HG03108 (cell line): Measurements from ENCODE around the gene TM4SF5.

Source experiments
- ATAC-seq: cut with Tn5 transposase; IDR thresholded peaks from one replicate; pipeline ENCODE4 v1.9.1; 2021; ENCODE audit warnings: moderate library complexity; ENCODE audit not compliant: unreplicated experiment

The TM4SF5 gene

DNA sequence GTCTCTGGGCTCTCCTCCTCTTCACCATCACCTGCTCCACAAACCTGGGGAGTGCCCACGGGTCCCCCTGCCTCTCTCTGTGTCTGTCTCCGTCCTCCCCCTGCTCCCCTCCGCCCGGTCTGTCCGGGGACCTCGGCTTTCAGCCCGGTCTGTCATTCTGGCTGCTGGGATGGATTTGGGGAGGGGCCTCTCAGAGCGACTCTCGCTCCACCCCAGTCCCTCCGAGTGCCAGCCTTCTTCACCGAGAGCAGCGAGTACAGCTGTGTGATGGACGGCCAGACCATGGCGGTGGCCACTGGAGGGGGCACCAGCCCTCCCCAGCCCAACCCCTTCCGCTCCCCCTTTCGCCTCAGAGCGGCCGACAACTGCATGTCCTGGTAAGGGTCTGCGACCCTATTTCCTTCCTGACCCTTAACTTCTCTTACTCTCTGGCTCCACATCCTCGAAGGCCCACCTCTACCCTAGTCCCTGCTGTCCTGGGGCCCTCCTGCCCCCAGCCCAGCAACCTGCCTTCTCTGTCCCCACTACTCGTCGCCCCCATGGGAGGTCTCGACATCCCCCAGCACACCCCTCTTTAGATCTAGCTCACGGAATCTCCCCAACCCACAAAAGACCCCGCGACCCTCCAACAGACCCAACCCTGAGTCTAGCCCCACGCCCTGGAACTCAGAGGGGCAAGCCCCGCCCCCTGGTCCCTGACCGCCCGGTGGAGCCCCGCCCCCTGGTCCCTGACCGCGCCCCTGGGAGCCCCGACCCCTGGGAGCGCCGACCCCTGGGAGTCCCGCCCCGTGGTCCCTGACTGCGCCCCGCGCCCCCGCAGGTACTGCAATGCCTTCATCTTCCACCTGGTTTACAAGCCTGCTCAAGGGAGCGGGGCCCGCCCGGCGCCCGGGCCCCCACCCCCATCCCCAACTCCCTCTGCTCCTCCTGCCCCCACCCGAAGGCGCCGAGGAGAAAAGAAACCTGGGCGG is 26.4 kb upstream of the TM4SF5 start:
- ATAC-seq, result no peak

DNA sequence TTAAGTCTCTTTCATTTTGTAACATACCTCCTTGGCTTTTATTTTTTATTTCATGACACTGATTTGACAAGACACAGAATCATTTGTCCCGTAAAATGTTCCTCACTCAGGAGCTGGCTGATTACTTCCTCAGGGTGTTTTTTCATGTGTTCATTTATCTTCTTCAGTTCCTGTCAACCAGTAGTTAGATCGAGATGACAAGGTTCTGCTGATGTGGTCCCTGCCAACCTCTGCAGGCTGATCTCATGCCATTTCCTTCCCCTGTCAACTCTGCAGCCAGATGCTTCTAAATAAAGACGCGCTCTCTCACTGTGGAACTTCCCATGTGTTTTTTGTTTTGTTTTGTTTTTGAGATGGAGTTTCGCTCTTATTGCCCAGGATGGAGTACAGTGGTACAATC is 23.8 kb upstream of the TM4SF5 start:
- ATAC-seq, result no peak

DNA sequence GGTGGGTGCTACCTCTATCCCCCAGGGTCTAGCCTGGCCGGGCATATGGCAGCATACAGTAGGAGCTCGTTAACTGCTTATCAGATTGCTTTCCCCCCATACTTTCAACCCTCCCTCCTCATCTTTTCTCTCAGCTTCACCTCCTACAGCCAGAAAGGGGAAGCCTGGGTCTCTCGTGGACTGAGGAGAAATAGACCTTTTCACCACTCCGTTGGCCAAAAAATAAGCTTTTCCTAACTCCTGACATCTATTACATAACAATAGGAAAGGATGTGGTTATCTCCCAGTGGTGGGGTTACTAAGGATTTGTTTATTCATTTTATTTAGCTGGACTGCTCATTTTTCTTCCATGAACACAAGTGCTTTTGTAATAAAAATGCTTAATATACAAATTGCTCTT is 23.0 kb upstream of the TM4SF5 start:
- no peak for ATAC-seq

DNA sequence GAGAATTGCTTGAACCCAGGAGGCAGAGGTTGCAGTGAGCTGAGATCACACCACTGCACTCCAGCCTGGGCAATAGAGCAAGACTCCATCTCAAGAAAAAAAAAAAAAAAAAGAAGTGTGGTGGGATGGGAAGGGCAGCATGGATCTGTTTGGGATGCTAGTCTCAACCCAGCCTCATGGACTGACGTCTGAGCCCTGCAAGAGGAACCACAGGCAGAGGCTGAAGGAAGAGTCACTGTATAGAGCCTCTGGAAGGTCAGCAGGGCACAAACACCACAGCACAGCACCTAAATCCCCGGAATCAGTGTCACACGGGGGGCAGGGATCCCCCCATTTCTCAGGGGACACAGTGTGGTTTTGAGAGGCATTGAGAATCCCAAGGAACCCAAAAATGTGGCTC is 21.1 kb upstream of the TM4SF5 start:
- no peak for ATAC-seq

DNA sequence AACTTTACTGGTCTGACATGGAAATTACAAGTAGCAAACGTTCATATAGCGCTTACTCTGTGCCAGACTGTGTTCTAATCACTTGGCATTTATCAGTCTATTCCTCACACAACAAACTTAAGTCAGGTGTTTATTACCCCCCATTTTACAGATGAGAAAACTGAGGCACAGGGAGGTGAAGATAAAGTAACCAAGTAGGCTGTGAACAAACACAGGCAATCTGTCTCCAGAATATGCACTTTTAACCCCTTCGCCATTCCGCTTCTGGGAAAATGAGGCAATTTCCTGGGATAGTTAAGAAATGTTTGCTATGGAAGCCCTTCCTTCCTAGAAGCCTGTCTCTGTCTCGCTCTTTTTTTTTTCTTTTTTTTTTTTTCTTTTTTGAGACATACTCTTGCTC is 19.8 kb upstream of the TM4SF5 start:
- no peak for ATAC-seq

DNA sequence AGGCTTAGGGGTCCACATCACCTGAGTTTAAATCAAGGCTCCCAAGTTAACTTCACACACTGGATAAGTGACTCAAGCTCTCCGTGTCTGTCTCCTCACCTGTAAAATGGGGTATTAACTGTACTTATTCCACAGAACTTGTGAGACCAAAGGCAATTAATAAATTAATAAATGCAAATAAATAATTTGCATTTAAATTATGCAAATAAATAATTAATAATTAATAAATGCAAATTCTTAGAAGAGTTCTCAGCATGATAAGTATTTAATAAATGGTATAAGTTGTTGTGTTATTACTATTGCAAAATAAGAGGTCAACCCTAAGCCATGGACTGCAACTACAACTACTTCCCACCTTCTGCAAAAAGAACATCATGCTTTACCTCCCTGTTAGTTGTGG is 18.3 kb upstream of the TM4SF5 start:
- ATAC-seq, result no peak

DNA sequence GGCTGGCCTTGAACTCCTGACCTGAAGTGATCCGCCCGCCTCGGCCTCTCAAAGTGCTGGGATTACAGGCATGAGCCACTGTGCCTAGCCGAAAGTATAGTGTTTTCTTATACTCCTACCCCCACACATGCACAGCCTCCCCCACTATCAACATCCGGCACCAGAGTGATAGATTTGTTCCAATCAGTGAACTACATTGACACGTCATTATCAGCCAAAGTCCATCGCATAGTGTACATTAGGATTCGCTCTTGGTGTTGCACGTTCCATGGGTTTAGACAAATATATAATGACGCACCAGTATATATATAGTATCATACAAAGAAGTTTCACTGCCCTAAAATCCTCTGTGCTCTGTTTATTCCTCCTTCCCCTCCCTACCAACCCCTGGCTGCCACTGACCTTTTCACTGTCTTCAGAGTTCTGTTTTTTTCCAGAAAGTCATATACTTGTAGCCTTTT is 11.9 kb upstream of the TM4SF5 start:
- ATAC-seq, result no peak

DNA sequence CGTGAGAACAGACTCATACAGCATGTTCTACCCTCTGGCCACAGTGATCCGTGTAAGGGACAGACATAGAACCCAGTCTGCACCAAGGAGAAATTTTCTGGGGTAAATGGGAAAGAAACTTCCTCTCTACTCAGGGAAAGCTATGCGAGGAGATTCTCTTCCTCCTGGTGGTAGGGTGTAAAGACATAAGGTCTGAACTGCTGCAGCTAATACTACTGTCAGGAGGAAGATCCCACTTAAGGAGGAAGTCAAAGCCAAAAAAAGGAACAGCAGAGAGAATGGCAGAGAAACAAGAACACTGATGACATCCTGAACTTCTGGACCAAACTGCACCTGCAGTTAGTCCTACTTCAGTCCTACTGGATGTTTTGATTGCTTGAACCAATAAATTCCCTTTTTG is 7.1 kb upstream of the TM4SF5 start:
- ATAC-seq, result no peak

DNA sequence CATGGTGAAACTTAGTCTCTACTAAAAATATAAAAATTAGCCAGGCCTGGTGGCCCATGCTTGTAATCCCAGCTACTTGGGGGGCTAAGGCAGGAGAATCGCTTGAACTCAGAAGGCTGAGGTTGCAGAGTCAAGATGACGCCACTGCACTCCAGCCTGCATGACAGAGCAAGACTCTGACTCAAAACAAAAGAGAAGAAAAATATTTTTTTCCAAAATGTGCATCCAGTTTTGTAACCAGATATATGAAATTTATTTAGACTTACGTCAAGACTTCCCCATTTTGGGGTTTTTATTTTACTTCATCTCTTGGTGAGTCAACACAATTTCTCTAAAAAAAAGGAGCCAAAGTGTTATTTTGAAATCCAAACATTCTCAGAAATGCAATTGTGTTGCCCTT is 5.5 kb upstream of the TM4SF5 start:
- ATAC-seq, result no peak

DNA sequence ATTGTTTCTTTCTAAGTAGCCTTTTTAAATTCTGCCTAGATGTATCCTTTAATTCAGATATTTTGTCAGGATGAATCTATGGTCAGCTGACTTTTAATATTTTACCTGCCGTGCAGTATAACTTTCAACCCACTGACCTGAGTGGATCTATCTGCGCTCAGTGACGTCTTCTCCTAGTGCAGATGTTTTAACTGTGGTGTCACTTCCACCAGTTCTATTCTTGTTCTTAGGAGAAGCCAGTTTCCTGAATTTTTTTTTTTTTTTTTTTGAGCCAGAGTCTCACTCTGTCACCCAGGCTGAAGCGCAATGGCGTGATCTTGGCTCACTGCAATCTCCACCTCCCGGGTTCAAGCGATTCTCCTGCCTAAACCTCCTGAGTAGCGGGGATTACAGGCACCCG is 5.0 kb upstream of the TM4SF5 start:
- ATAC-seq, result no peak

DNA sequence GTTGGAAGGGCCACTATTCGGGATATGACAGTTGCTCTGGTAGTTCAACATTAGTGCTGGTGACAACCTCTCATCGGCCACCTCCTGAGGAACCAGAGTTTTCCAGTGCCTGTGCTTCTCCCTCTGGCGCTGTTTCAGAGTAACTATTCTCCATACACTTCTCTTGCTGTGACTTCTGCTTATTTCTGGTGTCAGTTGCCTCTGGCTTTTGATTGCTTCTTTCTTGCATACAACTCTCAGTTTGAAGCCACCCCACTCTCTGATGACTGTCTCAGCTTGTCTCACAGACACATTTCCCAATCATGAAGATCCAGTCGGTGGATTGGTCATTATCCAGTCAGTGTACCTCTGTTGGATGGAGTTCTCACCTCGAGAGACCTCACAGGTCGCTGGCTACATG is 3.4 kb upstream of the TM4SF5 start:
- no peak for ATAC-seq

DNA sequence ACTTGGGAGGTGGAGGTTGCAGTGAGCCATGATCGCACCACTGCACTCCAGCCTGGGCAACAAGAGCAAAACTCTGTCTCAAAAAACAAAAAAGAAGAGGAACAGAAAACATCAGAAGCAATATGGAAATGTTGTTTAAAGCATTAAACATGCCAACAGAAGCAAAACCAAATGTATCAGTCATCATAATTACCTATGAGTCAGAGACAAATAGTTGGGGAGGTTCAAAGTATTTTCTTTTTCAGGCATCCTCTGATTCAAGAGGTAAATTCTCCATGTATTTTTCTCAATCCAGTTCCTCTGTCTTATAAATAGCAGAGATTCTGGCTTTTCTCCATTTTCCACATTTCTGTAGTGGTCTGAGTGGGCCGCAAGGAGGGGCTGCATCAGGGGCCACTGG is 2.1 kb upstream of the TM4SF5 start:
- ATAC-seq, result no peak

DNA sequence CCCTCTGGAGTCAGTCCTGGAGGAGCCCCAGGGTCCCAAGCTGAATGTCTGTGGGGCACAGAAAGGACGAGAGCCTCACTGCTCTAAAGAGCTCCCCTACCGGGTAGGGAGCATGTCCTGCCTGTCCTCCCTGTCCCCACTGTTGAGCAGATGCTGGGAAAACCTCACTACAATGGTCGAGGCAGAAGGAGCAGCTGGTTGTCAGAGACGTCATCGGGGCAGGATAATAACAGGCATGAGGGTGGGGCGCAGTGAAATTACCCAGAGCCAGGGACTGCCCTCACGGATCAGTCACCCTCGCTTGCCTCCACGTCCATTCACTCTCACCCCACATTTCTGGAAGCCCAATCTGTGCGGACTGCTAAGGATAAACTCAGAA is 538 bp downstream of the TM4SF5 start:
- no peak for ATAC-seq

DNA sequence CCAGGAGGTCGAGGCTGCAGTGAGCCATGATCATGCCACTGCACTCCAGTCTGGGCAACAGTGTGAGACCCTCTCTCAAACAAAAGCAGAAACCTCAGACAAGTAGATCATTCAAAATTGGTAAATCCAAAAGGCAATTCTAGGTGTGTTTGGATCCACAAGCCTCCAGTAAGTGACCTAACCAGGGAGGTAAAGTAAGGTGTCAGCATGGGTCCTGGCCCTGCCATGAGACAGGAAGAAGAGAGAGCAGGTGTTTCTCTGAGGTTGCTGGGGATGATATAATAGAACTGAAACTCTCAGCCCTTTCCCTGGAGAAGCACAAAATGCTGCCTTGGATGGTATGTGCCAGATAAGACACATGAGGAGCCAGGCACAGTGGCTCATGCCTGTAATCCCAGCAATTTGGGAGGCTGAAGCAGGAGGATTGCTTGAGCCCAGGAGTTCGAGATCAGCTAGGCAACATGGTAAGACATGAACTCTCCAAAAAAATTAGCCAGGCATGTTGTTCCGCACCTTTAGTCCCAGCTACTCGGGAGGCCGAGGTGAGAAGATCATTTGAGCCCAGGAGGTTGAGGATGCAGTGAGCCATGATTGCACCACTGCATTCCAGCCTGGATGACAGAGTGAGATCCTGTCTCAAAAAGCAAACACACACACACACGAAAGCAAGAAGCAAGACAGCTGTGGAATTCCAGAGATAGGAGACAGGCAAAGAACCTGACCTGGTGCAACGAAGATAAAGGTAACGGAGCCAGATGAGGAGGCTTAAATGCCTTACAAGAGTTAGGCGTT is 6.5 kb downstream of the TM4SF5 start:
- ATAC-seq, result no peak

DNA sequence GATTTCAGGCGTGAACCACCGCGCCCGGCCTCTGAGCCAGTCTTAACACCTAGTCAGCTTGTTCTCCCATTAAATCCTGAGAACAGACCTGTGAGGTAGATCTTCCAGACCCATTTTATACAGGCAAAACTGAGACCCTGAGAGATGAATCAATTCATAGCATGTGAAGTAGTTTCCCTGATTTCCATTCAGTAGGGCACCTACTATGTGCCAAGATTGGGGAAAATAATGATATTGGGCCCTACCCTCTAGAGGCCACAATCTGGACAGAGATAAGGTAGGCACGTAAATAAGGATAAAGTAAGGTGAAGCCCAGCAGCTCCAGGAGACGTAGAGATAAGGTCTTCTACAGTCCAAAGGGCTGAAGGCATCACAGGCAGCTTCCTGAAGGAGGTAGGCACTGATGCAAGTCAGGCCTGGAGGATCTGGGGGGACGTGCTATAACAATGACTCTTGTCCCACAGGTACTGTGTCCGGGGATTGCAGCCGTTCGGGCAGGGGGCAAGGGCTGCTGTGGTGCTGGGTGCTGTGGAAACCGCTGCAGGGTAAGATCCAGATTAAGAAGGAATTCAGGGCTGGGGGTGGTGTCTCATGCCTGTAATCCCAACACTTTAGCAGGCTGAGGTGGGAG is 8.8 kb downstream of the TM4SF5 start:
- ATAC-seq, result no peak

DNA sequence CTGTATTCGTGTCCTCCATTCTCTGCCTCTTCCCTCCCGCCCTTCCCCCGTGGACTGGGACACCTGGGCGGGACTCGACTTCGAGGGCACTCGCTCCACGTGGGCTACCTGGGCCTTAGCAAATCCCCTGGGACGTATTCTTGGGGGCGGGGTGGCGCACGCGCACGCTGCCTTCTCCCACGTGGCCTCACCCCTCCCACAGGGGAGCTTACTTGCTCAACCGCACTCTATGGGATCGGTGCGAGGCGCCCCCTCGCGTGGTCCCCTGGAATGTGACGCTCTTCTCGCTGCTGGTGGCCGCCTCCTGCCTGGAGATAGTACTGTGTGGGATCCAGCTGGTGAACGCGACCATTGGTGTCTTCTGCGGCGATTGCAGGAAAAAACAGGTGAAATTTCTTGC is 11.0 kb downstream of the TM4SF5 start:
- no peak for ATAC-seq

DNA sequence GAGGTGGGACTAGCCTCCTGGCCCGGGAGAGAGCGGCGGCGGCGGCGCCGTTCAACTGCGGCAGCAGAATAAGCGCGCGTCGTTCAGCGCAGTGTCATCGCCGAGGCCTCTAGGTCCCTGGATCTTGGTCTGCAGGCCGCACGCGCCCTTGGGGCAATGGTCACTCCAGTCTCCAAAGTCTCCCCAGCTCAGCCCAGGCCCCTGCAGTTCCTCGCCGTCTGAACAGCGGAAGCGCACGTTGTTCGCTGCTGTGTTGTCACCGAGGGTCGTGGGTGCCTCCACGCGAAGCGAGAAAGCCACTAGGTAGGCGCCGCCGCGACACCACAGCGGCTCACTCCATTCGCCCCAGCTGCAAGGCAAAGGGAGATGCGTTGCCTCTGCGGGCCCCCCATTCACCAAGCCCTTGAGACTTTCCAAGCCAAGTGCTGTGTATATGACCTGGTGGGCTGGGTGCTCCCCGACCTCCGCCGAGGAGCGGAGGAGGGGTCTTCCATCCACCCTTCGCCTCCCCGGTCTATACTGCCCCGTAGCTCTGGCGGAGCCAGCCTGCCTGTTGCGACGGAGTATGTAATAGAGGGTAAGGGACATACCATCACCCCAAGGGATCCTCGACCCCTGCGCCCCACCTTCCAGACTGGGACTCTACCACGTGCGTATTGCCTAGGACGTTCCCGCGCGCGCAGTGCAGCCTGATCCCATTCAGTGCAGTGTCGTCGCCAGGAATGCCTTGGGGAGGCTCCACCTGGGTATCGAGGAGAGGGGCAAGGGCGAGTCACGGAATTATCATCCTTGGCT is 13.8 kb downstream of the TM4SF5 start:
- no peak for ATAC-seq

DNA sequence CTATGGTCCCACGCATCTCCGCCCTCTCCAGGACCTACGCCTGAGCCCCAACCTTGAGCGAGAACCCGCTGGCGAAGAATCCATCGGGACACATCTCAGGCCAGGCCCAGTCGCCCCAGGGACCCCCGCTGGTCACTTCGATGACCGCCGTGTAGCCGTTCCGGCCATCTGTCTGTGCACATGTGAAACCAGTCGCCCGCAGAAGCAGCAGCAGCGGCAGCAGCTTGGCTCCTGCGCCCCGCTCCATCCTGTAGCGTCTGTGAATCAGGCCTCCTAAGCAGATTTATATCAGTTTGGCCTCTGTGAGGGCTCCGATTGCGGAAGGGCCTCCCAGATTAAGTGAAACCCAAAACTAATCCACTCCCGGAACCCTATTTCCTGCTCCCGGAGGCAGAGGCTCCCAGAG is 14.4 kb downstream of the TM4SF5 start, which contains the start of gene VMO1:
TSS of gene VMO1 (minus strand) at position 259 of the 406 bp plus-strand sequence. CDS start at position 247, 12 bp downstream.
- ATAC-seq, result no peak

DNA sequence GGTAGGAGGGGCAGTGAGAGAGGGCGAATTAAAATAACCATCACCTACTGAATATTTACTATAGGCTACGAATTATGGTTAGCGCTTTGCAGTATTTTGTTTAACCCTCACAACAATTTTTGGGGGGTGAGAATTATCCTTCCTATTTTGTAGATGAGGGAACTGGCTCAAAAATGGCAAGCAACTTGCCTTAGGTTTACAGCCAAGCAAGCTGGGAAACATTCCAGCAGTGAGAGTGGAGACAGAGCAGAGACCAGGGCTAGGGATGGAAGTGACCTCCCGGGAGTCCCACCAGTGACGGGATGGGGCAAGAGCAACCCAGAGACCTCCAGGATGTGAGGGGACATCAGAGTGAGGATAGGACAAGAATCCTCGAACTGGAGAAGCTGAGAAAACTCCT is 14.8 kb downstream of the TM4SF5 start:
- ATAC-seq, result no peak

DNA sequence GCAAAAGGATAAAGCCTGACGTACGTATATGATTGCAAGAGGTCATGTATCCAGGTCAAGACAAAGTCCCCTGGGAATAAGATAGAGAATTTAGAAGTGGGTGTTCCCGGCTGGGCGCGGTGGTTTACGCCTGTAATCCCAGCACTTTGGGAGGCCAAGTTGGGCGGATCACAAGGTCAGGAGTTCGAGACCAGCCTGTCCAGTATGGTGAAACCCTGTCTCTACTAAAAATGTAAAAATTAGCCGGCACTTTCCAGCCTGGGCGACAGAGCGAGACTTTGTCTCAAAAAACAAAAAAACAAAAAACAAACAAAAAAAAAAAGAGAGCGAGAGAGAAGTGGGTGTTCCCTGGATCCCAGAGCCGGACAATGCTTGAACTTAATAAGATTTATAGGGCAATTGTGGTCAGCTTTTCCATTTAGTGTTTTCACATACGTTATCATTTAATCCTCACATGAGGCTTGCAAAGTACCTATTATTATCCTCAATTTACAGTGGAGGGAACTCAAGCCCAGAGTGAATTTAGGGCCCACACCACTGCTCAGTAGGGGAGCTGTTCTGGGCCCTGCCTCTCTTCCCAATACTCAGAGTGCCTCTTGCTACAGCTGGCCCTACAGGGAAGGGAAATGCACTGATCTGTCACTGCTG is 16.6 kb downstream of the TM4SF5 start:
- no peak for ATAC-seq
